ENCODE data around the gene NLGN1.

DNA sequence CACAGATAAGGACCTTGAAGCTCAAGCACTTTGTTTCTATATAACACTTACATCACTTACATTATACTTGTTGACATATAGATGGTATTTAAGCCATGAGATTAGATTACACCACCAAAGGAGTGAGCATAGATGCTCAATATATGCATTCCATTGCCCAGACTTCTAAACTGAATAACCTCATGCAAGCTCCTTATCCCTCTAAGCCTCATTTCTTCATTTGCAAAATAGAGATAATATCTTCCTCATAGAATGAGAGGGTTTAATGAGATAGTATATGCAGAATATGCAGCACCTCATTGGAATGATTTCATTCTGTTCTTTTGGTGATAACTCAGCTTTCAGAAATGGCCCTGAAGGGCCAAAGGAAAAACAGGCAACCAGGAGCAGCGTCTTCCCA, 18.5 kb downstream of the NLGN1 start:
- no peak for TF ChIP-seq POLR2A (IDR thresholded peaks at IDR 0.05)
- TF ChIP-seq, protein P1, sequence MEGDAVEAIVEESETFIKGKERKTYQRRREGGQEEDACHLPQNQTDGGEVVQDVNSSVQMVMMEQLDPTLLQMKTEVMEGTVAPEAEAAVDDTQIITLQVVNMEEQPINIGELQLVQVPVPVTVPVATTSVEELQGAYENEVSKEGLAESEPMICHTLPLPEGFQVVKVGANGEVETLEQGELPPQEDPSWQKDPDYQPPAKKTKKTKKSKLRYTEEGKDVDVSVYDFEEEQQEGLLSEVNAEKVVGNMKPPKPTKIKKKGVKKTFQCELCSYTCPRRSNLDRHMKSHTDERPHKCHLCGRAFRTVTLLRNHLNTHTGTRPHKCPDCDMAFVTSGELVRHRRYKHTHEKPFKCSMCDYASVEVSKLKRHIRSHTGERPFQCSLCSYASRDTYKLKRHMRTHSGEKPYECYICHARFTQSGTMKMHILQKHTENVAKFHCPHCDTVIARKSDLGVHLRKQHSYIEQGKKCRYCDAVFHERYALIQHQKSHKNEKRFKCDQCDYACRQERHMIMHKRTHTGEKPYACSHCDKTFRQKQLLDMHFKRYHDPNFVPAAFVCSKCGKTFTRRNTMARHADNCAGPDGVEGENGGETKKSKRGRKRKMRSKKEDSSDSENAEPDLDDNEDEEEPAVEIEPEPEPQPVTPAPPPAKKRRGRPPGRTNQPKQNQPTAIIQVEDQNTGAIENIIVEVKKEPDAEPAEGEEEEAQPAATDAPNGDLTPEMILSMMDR (IDR thresholded peaks at IDR 0.05), result no peak
